GM04503 (cell line): ENCODE data around the gene EXT2.

Experiments
- DNase-seq: peaks from one replicate; pipeline ENCODE4 v3.0.0-alpha.2; 2012; ENCODE audit warnings: low read depth

The EXT2 gene

DNA sequence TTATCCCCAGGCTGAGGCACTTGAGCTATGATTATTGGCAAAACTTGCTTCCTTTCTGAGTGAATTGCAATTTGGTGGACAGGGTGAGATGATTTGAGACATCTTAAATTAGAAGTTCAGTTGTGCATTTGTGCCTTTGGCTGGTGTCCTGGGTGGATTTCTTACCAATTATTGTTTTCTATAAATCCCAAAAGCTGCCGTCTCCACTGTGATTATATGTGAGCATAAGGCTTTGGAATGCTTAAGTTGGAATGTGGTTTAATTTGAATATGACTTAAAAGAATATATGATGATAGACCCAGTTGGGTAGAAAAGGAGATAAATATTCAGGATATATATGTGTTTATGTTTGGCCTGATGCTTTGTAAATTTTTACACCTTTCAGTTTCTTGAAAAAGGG, 70.0 kb downstream of the EXT2 start:
- no peak for DNase-seq

- DNase-seq, result no peak
Observed at GRCh38 chr11:44167046-44167445, 71.6 kb downstream of the EXT2 start.

DNA sequence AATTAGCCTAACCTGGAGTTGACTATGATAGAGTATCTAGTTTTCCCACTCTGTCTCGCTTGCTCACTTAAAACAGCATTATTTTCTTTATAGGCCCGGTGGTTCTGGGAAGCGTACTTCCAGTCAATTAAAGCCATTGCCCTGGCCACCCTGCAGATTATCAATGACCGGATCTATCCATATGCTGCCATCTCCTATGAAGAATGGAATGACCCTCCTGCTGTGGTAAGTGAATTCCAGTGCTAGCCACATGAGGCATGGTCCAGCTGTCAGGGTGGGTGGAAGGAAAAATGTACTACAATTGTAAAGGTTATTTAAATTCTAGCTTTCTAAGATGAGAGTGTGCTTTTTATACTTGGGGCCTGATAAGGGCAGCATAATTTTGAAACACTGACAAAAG, 76.0 kb downstream of the EXT2 start:
- DNase-seq, result no peak

DNA sequence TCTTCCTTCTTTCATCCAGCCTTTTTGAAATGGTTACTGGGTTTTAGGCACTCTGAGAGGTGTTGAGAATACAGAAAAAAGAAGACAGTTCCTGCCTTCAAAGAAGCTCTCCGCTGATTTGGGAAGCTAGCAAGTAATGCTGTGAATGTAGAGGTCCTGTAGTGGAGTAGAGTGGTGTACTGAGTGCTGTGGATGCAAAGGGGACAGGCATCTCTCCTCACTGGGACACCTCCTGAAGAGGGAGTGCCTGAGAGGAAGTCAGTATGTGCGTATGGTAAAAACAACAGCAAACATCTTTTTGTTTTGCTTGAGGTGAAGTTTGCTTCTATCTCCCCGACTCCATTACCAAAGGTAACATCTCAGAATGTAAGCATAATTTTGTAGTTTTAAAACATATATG, 77.5 kb downstream of the EXT2 start:
- no peak for DNase-seq

GRCh38 chr11:44174842-44175241, 79.4 kb downstream of the EXT2 start:
- no peak for DNase-seq

DNA sequence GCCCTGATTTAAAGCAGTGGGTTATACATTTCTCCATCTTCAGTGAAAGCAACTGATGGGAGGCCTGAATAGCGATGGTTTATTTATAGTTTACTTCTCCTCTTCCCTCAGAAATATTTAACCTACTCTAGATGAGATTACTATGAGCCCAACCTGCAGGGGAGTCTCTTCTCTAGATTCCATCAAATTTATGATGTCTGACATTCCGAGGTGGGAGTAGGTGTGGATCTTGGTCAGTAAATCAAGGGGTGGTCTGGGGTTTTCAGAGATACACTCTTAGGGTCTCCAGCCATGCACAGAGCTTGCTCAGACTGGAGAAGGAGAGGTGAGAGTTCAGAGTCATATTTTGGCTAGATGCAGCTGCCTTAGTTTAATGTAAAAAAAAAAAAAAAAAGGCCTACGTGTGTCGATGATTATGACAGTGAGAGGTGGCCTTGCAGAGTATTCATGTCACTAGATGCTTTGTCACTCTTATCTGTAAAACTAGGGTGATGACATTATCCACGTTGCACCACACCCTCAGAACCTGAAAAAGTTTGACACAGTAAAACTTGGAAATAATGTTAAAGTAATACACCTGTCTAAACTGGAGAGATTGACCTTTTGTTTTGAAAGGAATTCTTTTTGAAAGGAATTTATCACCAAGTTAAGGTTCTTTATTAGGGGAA, 81.2 kb downstream of the EXT2 start:
- no peak for DNase-seq

- DNase-seq, result no peak
Observed at GRCh38 chr11:44177905-44178304, 82.4 kb downstream of the EXT2 start.

- DNase-seq, result peak; percentile 37
Observed at GRCh38 chr11:44178381-44178780, 82.9 kb downstream of the EXT2 start.

GRCh38 chr11:44179173-44179572, 83.7 kb downstream of the EXT2 start:
- peak; percentile 37 for DNase-seq

- DNase-seq, result no peak
Observed at GRCh38 chr11:44180107-44180506, 84.6 kb downstream of the EXT2 start.

DNA sequence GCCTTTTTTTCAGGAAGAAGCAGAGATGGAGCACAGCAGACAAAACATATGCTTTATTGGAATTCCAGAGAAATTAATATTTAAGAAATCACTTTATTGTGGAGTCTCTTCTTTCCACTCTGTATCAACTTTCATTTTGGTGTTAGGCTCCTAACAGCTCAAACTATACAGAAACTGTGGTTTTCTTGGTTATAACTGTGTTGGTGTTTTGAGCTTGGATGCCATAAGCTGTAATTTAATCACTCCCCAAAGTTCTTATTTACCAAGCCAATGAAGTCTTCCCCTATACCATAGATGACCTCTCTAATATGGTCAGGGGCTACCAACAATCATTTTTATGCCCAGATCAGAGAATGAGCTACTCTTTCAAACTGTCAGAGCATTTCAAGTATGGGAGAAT, 90.0 kb downstream of the EXT2 start:
- DNase-seq, result no peak

- no peak for DNase-seq
Observed at GRCh38 chr11:44186321-44186930, 90.9 kb downstream of the EXT2 start.

DNA sequence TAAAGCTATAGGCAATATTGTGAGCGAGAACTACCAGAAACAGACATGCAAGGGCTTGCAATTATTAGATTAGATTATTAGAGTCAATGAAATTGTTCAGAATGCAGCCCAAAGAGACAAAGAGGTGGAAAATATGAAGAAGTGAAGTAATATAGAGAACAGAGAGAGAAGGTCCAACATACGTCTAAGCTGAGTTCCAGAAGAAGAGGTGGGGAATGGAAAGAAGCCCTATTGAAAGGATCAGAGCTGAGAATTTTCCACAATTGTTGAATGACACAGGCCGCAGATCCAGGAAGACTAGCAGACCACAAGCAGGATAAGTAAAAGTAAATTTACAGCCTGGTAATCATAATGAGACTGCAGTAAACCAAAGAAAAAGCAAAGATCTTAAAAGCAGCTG, 93.2 kb downstream of the EXT2 start:
- DNase-seq, result no peak

DNA sequence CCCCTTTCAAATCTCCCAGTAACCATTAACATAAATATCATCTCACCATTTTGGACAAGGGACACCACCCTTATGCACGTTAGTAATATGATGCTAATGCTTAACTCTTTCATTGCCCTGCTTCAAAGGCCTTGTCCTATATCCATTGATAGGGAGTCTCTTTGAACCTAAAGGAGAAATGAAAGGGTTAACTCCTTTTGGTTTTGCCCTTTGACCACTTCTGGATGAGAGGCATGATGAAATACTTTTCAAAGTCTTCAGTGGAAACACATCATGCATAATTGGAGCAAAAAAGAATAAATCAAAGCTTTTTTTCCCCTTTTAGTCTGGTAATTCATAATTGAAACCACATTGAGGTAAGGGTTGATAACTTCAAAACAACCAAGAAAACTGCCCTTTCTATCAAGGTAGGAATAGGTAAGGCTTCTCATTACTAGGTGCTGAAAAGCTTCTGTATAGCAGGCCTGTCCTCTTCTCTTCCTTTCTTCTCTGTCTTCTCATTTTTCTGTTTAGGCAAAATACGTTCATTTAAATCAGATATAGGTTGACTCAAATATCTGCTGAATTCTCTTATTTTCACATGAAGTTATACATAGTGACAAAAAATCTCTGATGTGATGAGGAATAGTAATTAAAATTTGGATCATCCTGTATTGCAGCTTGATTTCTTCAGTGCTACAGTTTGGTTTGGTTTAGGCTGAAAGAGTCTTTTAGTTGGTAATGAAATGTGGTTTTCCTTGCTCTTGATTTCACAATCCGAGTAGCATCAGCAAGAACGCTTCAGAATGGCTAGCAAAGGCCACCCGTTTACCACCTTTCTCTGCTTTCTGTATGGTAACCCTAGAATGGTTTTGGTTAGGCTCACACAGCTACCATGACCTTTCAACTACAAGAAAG, 94.8 kb downstream of the EXT2 start:
- DNase-seq, result no peak

DNA sequence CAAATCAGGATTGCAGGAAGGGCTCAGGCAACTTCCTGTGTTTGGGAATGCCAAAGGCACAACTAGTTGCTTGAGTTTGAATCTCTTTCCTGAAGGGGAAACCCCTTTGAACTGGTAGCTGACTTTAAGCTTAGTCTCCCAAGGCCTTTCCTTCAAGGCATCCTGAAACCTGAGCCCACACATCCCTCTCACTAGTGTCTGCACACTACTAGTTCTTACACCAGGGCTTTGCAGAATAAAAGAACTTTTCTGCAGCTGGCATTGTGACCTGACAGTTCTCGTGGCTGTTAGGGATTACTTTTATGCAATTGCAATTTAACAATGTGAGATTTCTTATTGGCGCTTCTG, 95.4 kb downstream of the EXT2 start:
- DNase-seq, result no peak

DNA sequence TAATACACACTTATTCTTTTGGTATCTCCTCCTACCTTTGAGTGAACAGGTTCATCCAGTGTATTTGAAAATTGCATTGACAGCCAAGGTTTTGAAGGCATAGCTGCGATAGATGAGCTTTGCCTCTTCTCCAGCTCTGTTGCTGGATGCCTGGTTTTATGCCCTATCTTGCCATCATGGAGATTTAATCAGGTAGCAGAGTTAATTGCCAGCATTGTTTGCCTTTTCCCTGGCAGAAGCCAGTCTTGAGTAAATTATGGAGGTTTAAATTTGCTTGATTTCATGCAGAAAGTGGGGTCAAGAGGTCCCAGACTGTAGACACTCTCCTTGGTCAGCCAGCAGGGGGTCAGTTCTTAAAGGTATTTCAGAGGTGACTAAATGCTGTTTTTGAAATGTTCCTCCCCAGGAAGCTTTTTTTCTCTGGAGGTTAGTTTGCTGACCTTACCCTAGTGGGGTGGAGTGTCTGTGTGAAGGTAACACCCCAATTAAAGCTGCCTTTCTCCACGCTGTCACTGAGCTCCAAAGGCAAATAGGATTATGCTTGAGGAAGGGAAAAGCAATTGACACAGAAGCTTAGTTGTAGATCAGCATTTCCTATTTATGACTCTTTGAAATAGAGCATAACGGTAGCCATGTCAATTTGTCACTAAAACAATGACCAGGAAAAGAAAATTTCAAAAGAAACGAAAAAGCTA, 96.0 kb downstream of the EXT2 start:
- no peak for DNase-seq

DNA sequence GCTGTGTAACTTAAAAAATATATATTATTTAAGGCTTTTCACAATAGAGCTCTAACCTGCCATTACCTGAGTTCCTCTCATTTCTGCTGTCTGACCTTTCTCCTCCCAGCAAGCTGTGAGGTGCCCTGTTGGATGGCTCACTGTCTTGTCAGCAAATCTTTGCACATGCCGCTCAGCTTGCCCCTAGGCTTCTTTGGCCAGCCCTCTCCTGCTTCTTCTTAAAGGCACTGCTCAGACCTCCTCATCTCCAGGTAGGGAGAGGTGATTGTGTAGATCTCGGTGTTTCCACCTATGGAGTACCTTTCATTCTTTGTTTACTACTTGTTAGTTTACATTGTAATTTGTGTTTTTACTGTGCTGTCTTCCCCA, 96.5 kb downstream of the EXT2 start:
- no peak for DNase-seq

DNA sequence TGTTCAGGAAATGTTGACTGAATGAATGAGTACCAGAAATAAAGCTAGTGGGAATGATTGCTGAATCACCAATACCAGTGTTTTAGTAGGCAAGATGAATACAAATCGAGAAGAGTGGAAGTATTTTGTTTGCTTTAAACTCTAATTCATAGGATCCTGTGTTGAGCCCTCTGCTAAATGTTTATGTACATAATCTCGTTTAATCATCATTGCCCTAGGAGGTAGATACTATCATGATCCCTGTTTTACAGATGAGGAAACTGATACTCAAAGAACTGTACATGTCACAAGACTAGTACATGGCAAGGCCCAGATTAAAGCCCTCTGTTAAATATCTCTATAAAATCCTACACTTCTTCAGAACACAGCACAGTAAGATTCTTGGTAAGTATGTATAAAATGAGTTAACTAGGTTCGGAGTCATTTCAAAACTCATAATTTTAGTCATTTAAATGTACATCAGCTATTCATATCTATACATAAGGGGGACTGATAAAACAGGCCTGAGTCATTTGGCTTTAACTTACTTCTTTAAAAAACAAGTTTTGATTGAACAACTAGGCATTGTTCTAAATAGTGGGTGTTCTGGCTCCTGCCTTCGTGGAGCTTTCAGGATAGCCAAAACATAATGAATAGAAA, 97.1 kb downstream of the EXT2 start:
- no peak for DNase-seq

DNA sequence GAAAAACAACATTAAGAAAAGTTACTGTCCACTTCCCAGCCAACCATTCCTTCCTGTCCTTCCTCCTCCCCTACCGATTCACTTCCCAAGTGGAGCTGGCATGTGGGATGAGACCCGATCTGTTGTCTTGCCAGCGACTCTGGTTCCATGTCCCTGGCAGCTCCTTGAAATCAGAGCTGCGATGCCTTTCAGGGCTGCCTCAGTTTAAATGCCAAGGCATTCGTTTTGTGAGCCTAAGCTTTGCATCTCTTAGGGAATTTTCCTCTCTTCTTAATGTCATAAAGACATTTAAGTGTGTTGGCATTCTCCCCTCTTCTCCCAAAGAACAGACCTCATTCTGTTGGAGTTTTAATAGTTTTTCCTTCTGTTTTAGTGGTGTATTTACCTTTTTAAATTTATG, 98.4 kb downstream of the EXT2 start:
- no peak for DNase-seq

- DNase-seq, result no peak
Observed at GRCh38 chr11:44198146-44198724, 102.8 kb downstream of the EXT2 start.

DNA sequence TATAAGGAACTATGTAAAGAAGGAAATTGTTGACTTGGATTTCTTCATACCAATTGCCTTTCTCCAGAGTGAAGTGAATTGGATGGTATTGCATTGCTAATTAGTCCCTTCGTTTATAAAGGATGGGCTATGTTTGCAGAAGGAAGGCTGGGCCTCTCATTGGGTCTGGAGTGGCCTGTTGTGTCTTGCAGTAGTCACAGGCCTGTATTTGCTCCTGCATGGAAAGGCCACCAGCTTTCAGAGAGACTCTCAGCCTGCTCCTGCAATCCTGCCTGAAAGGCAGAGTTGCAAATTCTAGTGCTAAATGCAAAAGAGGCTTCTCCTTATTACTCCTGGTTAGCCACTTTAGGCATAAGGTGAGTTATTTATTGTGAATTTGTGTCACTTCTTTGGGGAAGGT, 103.8 kb downstream of the EXT2 start:
- no peak for DNase-seq

DNA sequence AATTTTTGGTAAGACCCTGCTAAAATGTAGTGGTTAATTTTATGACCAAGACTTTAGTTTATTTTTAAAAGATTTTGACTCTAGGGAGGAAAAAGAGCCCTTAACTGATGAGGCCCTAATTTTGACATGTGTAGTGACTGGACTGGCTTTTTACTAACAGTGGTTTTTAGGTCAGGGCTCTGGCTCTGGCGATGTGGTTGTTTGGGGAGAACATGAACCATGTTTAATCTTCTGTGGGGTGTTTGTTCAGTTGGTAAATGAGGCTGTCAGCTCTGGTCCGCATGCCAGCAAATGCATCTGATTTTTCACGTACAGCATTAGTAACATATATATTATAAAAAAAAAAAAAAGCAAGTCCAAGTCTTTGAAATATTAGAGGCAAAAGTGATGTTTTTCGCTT, 104.3 kb downstream of the EXT2 start:
- DNase-seq, result no peak
